HT-29 (cell line): Measurements from ENCODE around the gene GUK1. TPM values are rescaled to one million over a fixed set of nuclear protein-coding genes. Genes with fewer than 3 reads are reported as not detected.

Experiments
- small RNA-seq: library from RNA; depleted of rRNA; stranded (forward); fragments of <200 nt; gene quantifications from one replicate; pipeline ENCODE3, GENCODE V24; 2014
- total RNA-seq: library from RNA; depleted of rRNA; stranded (reverse); fragments of >200 nt; shearing (Covaris generic); gene quantifications from 2 replicates; pipeline ENCODE4 v1.2.3, GENCODE V29; 2014; rRNA removed

GUK1 gene
- total RNA-seq, 1 experiment from 2014 or later, result 608 TPM

Small RNA genes within 50 kb of the gene (small RNA-seq; reads per million reads assigned to genes)
- not detected for gene AL359510.1

Other genes starting within 250 kb of the GUK1 start
- not detected in 2 replicates for gene WNT9A, start 192.3 kb upstream of the GUK1 start, total RNA-seq
- gene WNT3A, start 133.3 kb upstream of the GUK1 start, total RNA-seq, result not detected in 2 replicates
- 387 and 400 TPM in 2 replicates for gene ARF1, start 57.6 kb upstream of the GUK1 start, total RNA-seq
- gene C1orf35, start 37.0 kb upstream of the GUK1 start, total RNA-seq, result 30.3 and 38.4 TPM in 2 replicates
- gene MRPL55, start 31.0 kb upstream of the GUK1 start, total RNA-seq, result 158 and 201 TPM in 2 replicates
- gene GJC2, start 9.7 kb downstream of the GUK1 start, total RNA-seq, result 45.3 and 48.4 TPM in 2 replicates
- 16.5 and 30.4 TPM in 2 replicates for gene IBA57, start 25.5 kb downstream of the GUK1 start, total RNA-seq
- gene OBSCN, start 67.8 kb downstream of the GUK1 start, total RNA-seq, result 7.9 and 16.7 TPM in 2 replicates